ENCODE data around the gene KLF15. TPM values are rescaled to one million over a fixed set of nuclear protein-coding genes. Genes with fewer than 3 reads are reported as not detected.

The KLF15 gene
- total and polyA plus RNA-seq, 2 donors (not counting 1 experiment from before 2014, with no cell fraction given), result 0.10 to 2.2 TPM

GRCh38 chr3:126294211-126294808 lies 62.9 kb downstream of the KLF15 start:
- 80% methylated on average over 7 of the region's 10 CpGs for WGBS (ENCODE audit: insufficient coverage)

More at GRCh38 chr3:126294211-126294808, 62.9 kb downstream of the KLF15 start:
- peaks cover 16% of the 10 kb centered on the region for H3K27me3 Mint-ChIP-seq
- Histone ChIP-seq H3K27ac (ENCODE audit: low read length in 2 of 2) (no peak overlapping the region), H3K27me3 (replicated peaks in 1 of 4; ENCODE audit: control extremely low read depth in 1 of 4, control insufficient read depth in 3 of 4, insufficient read depth in 4 of 4, low read length in 3 of 4) (peaks cover 0 to 9% (median 3%) of the 10 kb centered on the region in 4 experiments), H3K4me3 (ENCODE audit: control extremely low read depth in 1 of 5, extremely low read depth in 1 of 5, insufficient read depth in 1 of 5, low read depth in 2 of 5, low read length in 4 of 5) (no peak overlapping the region), H3K4me2 (replicated peaks; ENCODE audit: low read depth, low read length, poor library complexity, severe bottlenecking) (no peak overlapping the region), H3K79me2 (ENCODE audit: control insufficient read depth, insufficient read depth, low read length) (no peaks in the 10 kb centered on the region), H3K9ac (ENCODE audit: low read length) (no peak overlapping the region), H4K20me1 (ENCODE audit: control insufficient read depth, insufficient read depth, low read length, poor library complexity, severe bottlenecking) (no peaks in the 10 kb centered on the region), H3K4me1 (ENCODE audit: control insufficient read depth in 2 of 2, insufficient read depth in 2 of 2, low read length in 2 of 2) (no peaks in the 10 kb centered on the region), H2AFZ (ENCODE audit: insufficient read depth, low read depth, low read length, poor library complexity, severe bottlenecking) (no peak overlapping the region), H3K9me3 (ENCODE audit: control extremely low read depth in 1 of 3, control insufficient read depth in 2 of 3, insufficient read depth in 1 of 3, low read length in 2 of 3) (peaks cover 0 to 2% (median 0%) of the 10 kb centered on the region in 3 donors), H3K36me3 (replicated peaks in 1 of 2; ENCODE audit: control extremely low read depth in 1 of 2, control insufficient read depth in 1 of 2, extremely low read depth in 1 of 2, insufficient read depth in 2 of 2, low read length in 1 of 2) (no peaks in the 10 kb centered on the region)
- H3K4me1 Mint-ChIP-seq, result no peaks in the 10 kb centered on the region
- no peak overlapping the region for H3K27ac Mint-ChIP-seq
- DNase-seq, result no peak
- ATAC-seq (ENCODE audit: low read depth), result no peak
- CTCF ChIA-PET, result no interaction called here
- H3K4me3 Mint-ChIP-seq, result no peak overlapping the region
- H3K9me3 Mint-ChIP-seq (ENCODE audit: insufficient read depth), result no peaks in the 10 kb centered on the region
- intact Hi-C loops (cut with micrococcal nuclease), result no loop called here
- TF ChIP-seq EZH2 (IDR thresholded peaks at IDR 0.05; ENCODE audit: borderline replicate concordance, insufficient read depth, low read depth, low read length, poor library complexity, severe bottlenecking), result no peak
- TF ChIP-seq, protein P1, sequence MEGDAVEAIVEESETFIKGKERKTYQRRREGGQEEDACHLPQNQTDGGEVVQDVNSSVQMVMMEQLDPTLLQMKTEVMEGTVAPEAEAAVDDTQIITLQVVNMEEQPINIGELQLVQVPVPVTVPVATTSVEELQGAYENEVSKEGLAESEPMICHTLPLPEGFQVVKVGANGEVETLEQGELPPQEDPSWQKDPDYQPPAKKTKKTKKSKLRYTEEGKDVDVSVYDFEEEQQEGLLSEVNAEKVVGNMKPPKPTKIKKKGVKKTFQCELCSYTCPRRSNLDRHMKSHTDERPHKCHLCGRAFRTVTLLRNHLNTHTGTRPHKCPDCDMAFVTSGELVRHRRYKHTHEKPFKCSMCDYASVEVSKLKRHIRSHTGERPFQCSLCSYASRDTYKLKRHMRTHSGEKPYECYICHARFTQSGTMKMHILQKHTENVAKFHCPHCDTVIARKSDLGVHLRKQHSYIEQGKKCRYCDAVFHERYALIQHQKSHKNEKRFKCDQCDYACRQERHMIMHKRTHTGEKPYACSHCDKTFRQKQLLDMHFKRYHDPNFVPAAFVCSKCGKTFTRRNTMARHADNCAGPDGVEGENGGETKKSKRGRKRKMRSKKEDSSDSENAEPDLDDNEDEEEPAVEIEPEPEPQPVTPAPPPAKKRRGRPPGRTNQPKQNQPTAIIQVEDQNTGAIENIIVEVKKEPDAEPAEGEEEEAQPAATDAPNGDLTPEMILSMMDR (IDR thresholded peaks at IDR 0.05), result no peak
- POLR2A ChIA-PET, result no interaction called here

Measured in B cell (primary cell).